Body of pancreas (tissue), 4 donors: ENCODE measurements around the gene SART3.

Experiments
- CTCF ChIP-seq, 7 experiments: fragments of 450-650 bp in 4 of 7; fragments of 200-600 bp in 3 of 7; sonication (generic) in 3 of 7; IDR thresholded peaks; one replicate each; pipeline ENCODE4 v1.5.1; 2016 to 2019; ENCODE audit warnings: antibody characterized with exemption in 7 of 7
- POLR2A ChIP-seq, 3 donors: fragments of 450-650 bp; IDR thresholded peaks; one replicate each; pipeline ENCODE4 v1.6.1; 2016; ENCODE audit warnings: antibody characterized with exemption in 3 of 3, mild to moderate bottlenecking in 2 of 3

- TF ChIP-seq POLR2A (IDR thresholded peaks at IDR 0.05): no peak
- TF ChIP-seq CTCF (IDR thresholded peaks at IDR 0.05): no peak
Measured at GRCh38 chr12:108568338-108569154, 7.6 kb upstream of the SART3 start.
